Measurements from ENCODE around the gene FOXK1.

FOXK1 gene

GRCh38 chr7:4816419-4817080 is 134.5 kb downstream of the FOXK1 start:
- H3K79me2 ChIP-seq (ENCODE audit: insufficient read depth, low read depth), result no peaks in the 10 kb centered on the region
- no peak overlapping the region for H3K4me3 ChIP-seq (IDR thresholded peaks at IDR 0.05; ENCODE audit: insufficient read depth, low read depth, low read length)
- no peaks in the 10 kb centered on the region for H3K36me3 ChIP-seq (ENCODE audit: insufficient read depth)
- no peak overlapping the region for H3K9ac ChIP-seq
- H3K27me3 ChIP-seq (ENCODE audit: insufficient read depth, low read depth), result no peaks in the 10 kb centered on the region
- H3K4me2 ChIP-seq, result no peak overlapping the region
- H4K20me1 ChIP-seq (ENCODE audit: insufficient read depth), result no peaks in the 10 kb centered on the region
- H3K4me1 ChIP-seq (ENCODE audit: low read depth, poor library complexity, severe bottlenecking), result no peaks in the 10 kb centered on the region
- TF ChIP-seq CTCF (conservative IDR thresholded peaks at IDR 0.05; ENCODE audit: low read depth, low read length), result no peak
- no peak overlapping the region for H3K27ac ChIP-seq
- H2AFZ ChIP-seq (ENCODE audit: low read depth), result no peak overlapping the region

DNA sequence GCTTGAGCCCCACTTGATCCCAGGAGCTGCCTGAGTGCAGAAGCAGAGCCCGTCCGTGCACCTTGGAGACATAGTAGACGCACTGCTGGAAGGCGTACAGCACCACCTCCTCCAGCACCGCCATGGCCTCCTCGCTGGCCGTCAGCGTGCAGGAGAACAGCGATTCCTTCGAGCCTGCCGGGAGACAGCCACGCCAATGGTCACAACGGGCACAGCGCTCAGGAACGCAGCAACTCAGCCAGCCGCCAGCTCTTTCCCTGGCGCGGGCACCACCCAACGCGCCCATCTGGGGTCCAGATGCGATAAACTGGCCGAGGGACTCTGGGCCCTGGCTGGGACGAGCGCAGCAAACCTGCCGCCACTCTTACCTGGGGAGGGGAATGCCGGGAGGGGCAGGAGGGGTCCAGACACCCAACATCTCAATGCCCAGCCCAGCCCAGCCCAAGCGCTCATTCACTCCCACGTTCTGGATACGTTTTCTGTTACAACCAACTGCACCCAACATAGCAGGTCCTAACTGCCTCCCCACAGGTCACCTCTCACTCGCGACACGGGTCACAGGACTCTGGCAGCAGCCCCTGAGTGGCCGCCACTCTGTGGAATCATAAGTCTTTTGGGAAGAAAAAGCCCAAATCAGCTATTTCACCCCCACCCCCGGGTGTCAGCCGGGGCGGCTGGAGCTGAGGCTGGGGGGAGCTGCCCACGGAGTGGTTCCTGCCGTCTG is 135.2 kb downstream of the FOXK1 start:
- Histone ChIP-seq H3K4me1 (ENCODE audit: low read depth, poor library complexity, severe bottlenecking) (no peaks in the 10 kb centered on the region), H3K27ac (no peak overlapping the region), H3K27me3 (ENCODE audit: insufficient read depth, low read depth) (no peaks in the 10 kb centered on the region), H4K20me1 (ENCODE audit: insufficient read depth) (no peaks in the 10 kb centered on the region), H3K4me2 (no peak overlapping the region), H3K36me3 (ENCODE audit: insufficient read depth) (no peaks in the 10 kb centered on the region), H3K9ac (no peak overlapping the region), H3K4me3 (IDR thresholded peaks at IDR 0.05; ENCODE audit: insufficient read depth, low read depth, low read length) (no peak overlapping the region), H2AFZ (ENCODE audit: low read depth) (no peak overlapping the region), H3K79me2 (ENCODE audit: insufficient read depth, low read depth) (no peaks in the 10 kb centered on the region)
- no peak for TF ChIP-seq CTCF (conservative IDR thresholded peaks at IDR 0.05; ENCODE audit: low read depth, low read length)

DNA sequence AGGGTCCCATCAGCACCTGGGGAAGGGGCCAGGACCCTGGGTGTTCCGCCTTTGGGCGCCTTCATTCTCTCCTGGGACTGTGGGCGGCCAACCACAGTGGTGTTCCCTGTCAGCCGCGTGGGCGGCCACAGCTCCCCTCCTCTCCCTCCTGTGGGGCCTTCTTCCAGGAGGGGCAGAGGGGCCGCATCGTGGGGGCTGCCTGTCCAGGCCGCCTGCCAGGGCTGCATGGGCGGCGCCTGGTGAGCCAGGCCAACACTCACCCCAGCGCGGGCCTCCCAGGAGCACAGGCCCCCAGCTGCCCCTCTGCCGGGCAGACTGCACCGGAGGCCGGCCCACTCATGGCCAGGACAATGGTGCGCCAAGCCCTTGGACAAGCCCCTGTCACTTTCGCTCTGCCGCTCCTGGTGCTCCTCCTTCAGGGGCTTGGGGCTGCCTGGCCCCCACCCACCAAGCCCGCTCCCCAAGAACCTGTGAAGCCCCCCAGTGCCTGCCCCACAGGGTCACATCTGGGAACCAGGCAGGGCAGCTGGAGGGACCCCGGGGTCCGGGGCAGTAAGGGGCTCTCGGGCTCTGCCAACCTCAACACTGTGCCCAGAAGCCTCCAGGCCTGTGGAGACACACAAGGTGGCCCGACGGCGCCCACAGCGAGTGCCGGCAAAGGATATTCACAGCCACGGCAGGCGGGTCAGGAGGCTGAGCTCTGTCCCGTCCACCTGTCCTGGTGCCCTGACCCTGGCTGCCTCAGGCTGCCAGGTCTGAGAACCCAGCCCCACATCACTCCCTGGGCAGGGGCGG is 136.1 kb downstream of the FOXK1 start:
- no peak overlapping the region for H3K9ac ChIP-seq
- no peaks in the 10 kb centered on the region for H3K79me2 ChIP-seq (ENCODE audit: insufficient read depth, low read depth)
- H3K27ac ChIP-seq, result no peak overlapping the region
- no peak overlapping the region for H3K4me3 ChIP-seq (IDR thresholded peaks at IDR 0.05; ENCODE audit: insufficient read depth, low read depth, low read length)
- H2AFZ ChIP-seq (ENCODE audit: low read depth), result no peak overlapping the region
- H3K36me3 ChIP-seq (ENCODE audit: insufficient read depth), result no peaks in the 10 kb centered on the region
- H3K4me2 ChIP-seq, result no peak overlapping the region
- no peak for TF ChIP-seq CTCF (conservative IDR thresholded peaks at IDR 0.05; ENCODE audit: low read depth, low read length)
- H3K27me3 ChIP-seq (ENCODE audit: insufficient read depth, low read depth), result no peaks in the 10 kb centered on the region
- H3K4me1 ChIP-seq (ENCODE audit: low read depth, poor library complexity, severe bottlenecking), result no peaks in the 10 kb centered on the region
- no peaks in the 10 kb centered on the region for H4K20me1 ChIP-seq (ENCODE audit: insufficient read depth)

GRCh38 chr7:4819560-4820404 is 137.7 kb downstream of the FOXK1 start:
- Histone ChIP-seq H2AFZ (ENCODE audit: low read depth) (no peak overlapping the region), H3K4me2 (no peak overlapping the region), H3K27me3 (ENCODE audit: insufficient read depth, low read depth) (no peaks in the 10 kb centered on the region), H3K9ac (no peak overlapping the region), H3K4me3 (IDR thresholded peaks at IDR 0.05; ENCODE audit: insufficient read depth, low read depth, low read length) (no peak overlapping the region), H3K79me2 (ENCODE audit: insufficient read depth, low read depth) (no peaks in the 10 kb centered on the region), H3K36me3 (ENCODE audit: insufficient read depth) (no peaks in the 10 kb centered on the region), H3K27ac (no peak overlapping the region), H4K20me1 (ENCODE audit: insufficient read depth) (no peaks in the 10 kb centered on the region), H3K4me1 (ENCODE audit: low read depth, poor library complexity, severe bottlenecking) (no peaks in the 10 kb centered on the region)
- no peak for TF ChIP-seq CTCF (conservative IDR thresholded peaks at IDR 0.05; ENCODE audit: low read depth, low read length)
